ENCODE data around the gene MLN. TPM values are rescaled to one million over a fixed set of nuclear protein-coding genes. Genes with fewer than 3 reads are reported as not detected.

The MLN gene
- total RNA-seq, 1 donor from 2014 or later, result not detected

DNA sequence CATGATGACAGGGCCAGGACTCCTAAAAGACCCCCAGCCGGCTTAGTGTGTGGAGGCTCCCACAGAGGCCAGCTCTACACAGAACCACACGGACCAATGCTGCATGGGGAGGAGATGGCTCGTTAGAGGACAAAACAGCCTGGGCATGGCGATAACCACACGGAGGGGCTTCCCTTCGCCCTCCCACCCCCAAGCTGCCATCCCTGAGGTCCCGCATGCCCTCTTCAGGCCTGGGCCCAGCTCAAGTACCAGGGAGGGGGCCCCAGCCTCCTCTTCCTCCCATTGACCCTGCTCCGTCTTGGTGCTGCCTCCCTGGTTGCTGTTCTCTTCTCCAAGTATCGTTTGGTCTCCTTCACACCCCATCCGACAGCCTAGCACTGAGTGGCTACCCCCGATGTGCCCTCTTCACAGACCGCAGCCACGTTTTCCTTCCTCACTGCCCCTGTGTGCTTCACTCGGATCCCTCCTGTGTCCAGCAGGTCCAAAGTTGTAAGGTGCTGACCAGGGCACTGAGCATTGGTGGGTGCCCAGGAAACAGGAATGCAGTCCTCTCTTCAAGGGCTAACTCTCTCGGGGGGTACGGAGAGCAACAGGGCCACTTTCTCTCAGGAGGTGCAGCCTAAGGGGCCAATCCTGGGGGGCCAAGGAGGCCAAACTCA lies 9.6 kb upstream of the MLN start:
- no peak overlapping the region for H3K27ac Mint-ChIP-seq
- no peak overlapping the region for H3K4me3 Mint-ChIP-seq (ENCODE audit: low read depth)
- no peaks in the 10 kb centered on the region for H3K9me3 Mint-ChIP-seq (ENCODE audit: low read depth)
- H3K4me1 Mint-ChIP-seq (ENCODE audit: low read depth), result no peaks in the 10 kb centered on the region
- peaks cover 57% of the 10 kb centered on the region for H3K27me3 Mint-ChIP-seq
- TF ChIP-seq, protein P1, sequence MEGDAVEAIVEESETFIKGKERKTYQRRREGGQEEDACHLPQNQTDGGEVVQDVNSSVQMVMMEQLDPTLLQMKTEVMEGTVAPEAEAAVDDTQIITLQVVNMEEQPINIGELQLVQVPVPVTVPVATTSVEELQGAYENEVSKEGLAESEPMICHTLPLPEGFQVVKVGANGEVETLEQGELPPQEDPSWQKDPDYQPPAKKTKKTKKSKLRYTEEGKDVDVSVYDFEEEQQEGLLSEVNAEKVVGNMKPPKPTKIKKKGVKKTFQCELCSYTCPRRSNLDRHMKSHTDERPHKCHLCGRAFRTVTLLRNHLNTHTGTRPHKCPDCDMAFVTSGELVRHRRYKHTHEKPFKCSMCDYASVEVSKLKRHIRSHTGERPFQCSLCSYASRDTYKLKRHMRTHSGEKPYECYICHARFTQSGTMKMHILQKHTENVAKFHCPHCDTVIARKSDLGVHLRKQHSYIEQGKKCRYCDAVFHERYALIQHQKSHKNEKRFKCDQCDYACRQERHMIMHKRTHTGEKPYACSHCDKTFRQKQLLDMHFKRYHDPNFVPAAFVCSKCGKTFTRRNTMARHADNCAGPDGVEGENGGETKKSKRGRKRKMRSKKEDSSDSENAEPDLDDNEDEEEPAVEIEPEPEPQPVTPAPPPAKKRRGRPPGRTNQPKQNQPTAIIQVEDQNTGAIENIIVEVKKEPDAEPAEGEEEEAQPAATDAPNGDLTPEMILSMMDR (IDR thresholded peaks at IDR 0.05; ENCODE audit: unreplicated experiment), result no peak
- no peaks in the 10 kb centered on the region for H3K36me3 Mint-ChIP-seq (ENCODE audit: insufficient read depth)
- no peak for DNase-seq (ENCODE audit: low spot score, unreplicated experiment)

DNA sequence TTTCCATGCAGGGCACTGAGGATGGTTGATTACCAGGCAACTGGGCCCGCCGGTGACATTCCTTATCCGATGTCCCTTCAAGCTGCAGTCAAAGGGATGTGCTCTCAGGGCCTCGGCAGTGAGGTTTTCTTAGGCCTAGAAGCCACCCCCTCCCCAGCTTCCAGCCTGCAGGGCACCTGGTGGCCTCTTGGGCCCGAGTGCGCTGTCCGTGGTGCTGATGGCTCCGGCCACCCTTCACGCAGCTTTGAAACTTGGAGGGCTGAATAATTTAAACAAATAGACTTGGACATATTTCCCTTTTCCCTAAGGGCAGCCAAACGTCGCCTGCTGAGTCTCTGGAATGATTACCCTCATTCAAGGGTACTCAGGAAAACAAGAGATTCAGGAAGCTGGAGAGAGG lies 8.9 kb upstream of the MLN start:
- Mint-ChIP-seq H3K27me3 (peaks cover 64% of the 10 kb centered on the region), H3K27ac (peak overlapping the region; percentile 45), H3K4me3 (ENCODE audit: low read depth) (no peak overlapping the region), H3K36me3 (ENCODE audit: insufficient read depth) (no peaks in the 10 kb centered on the region), H3K9me3 (ENCODE audit: low read depth) (no peaks in the 10 kb centered on the region), H3K4me1 (ENCODE audit: low read depth) (no peaks in the 10 kb centered on the region)
- TF ChIP-seq, protein P1 (IDR thresholded peaks at IDR 0.05; ENCODE audit: unreplicated experiment), result peak; percentile 52
- DNase-seq (ENCODE audit: low spot score, unreplicated experiment), result peak; percentile 80

DNA sequence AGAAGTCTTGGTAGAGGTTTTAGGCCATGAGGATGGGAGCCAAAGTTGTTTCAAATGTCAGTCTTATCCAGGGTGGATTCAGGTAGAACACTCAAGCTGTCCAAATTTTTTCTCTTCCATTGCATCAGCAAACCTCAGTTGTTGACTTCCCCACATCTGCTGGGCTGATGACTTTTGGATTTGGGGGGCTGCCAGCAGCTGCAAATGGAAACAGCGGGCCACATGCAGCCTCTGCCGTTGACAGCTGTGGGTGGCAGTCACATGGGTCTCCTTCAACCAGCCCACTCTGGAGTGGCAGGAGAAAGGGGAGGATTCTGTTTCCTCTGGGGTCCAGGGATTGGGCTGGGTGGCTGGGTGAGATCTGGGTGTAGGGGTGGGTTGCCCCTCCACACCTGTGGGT lies 5.8 kb upstream of the MLN start:
- Mint-ChIP-seq H3K27ac (no peak overlapping the region), H3K4me1 (ENCODE audit: low read depth) (no peaks in the 10 kb centered on the region), H3K9me3 (ENCODE audit: low read depth) (no peaks in the 10 kb centered on the region)

DNA sequence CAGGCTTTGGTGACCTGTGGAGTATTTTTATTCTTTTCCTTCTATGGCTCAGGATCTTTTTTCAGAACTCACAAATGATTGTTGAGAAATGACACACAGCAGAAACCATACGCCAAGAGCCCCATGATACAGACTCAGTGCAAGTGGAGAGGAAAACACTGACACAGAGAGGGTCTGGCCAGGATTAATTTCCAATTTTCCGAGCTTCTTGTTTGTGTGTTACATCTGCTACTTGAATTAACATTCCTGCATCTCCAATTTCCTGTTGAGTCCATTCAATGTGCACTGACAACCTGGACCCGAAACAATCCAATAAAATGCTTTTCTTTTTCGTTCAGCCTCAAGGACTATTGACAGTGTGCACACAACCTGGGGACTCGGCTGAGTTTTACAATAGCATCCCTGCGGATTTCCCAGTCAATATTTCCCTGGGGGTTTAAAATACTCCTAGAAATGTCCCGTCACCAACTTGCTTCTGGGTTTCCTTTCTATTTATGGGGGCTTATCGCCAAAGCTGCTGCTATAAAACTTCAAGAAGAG lies 4.9 kb upstream of the MLN start:
- TF ChIP-seq, protein P1 (IDR thresholded peaks at IDR 0.05; ENCODE audit: unreplicated experiment), result no peak
- peaks cover 63% of the 10 kb centered on the region for H3K27me3 Mint-ChIP-seq
- peaks cover 2% of the 10 kb centered on the region for H3K4me1 Mint-ChIP-seq (ENCODE audit: low read depth)
- no peak overlapping the region for H3K4me3 Mint-ChIP-seq (ENCODE audit: low read depth)
- H3K36me3 Mint-ChIP-seq (ENCODE audit: insufficient read depth), result no peaks in the 10 kb centered on the region
- no peak overlapping the region for H3K27ac Mint-ChIP-seq
- DNase-seq (ENCODE audit: low spot score, unreplicated experiment), result no peak
- no peaks in the 10 kb centered on the region for H3K9me3 Mint-ChIP-seq (ENCODE audit: low read depth)

More for the DNA sequence above, 5.8 kb upstream of the MLN start:
- DNase-seq (ENCODE audit: low spot score, unreplicated experiment), result no peak
- Mint-ChIP-seq H3K4me3 (ENCODE audit: low read depth) (no peak overlapping the region), H3K36me3 (ENCODE audit: insufficient read depth) (no peaks in the 10 kb centered on the region), H3K27me3 (peaks cover 62% of the 10 kb centered on the region)
- TF ChIP-seq, protein P1 (IDR thresholded peaks at IDR 0.05; ENCODE audit: unreplicated experiment), result no peak

DNA sequence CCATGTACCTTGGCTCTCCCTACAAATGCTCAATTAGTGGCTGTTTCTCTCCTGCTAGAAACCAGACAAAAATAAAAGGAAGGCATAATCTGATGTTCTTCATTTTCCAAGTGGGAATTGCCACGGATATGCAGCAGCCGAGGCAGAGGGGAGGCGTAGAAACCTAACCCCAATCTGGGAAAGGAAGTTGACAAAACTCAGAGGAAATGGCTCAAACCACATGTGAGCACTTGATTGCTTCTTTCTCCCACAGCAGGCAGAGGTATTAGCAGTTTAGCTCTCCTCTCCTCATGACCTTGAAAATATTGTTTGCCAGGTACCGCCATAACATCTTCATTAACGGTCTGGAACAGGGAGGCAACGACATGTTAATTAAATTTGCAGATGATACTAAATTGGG lies 3.8 kb upstream of the MLN start:
- H3K36me3 Mint-ChIP-seq (ENCODE audit: insufficient read depth), result no peaks in the 10 kb centered on the region
- H3K9me3 Mint-ChIP-seq (ENCODE audit: low read depth), result no peaks in the 10 kb centered on the region
- H3K27me3 Mint-ChIP-seq, result peaks cover 58% of the 10 kb centered on the region
- no peak overlapping the region for H3K4me3 Mint-ChIP-seq (ENCODE audit: low read depth)
- peaks cover 2% of the 10 kb centered on the region for H3K4me1 Mint-ChIP-seq (ENCODE audit: low read depth)
- TF ChIP-seq, protein P1 (IDR thresholded peaks at IDR 0.05; ENCODE audit: unreplicated experiment), result no peak
- no peak for DNase-seq (ENCODE audit: low spot score, unreplicated experiment)
- H3K27ac Mint-ChIP-seq, result no peak overlapping the region

All from progenitor cell of endocrine pancreas (in vitro differentiated cells).